Measurements from ENCODE around the gene IL31RA.

The IL31RA gene

DNA sequence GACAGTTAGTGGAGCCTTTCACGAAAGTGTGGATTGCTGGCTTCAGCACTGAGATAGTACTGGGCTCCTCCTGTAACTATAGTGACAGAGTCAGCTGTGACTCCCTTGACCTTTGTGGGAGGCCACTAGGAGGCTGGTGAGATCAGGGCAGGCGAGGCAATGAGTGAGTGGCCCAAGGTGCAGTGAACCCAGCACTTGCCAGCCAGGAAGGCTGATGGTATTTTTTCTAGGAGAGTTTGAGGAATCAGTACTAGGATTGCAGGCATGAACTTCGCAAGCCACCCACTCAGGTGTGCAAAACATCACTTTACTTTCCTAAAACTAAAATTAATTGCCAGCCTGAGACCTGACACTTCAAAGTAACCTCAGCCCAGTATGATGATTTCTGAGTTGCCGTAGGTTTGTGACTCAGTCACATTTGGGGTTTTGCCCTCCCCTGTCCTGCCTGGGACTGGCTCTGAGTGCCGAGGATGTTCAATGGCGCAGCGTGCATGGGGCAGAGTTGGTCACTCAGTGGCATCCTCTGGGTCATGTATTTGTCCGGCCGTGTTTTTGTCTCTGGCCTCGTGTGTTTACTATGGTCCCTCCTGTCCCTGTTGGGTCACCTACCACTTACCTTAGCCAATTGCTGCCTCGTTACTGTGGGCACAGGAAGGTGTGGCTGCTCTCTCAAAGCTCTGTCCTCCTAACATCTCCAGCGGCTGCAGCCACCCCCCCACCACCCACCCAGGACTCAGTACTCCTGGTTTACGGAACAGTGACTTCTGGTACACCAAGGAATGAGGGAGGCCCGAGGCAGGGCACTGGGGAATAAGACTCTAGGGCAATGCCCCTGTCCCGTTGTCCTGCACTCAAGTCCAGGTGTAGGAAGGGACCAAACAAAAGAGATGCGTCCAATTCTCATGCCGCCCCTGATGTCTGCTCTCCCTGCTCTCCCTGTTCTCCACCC, 67.2 kb downstream of the IL31RA start:
- in situ Hi-C loops (cut with MboI; ENCODE audit: low pct_unique_long_range_greater_than_20kb, low sequenced_read_pairs, unreplicated experiment) = no loop called here
- TF ChIP-seq, protein P1, sequence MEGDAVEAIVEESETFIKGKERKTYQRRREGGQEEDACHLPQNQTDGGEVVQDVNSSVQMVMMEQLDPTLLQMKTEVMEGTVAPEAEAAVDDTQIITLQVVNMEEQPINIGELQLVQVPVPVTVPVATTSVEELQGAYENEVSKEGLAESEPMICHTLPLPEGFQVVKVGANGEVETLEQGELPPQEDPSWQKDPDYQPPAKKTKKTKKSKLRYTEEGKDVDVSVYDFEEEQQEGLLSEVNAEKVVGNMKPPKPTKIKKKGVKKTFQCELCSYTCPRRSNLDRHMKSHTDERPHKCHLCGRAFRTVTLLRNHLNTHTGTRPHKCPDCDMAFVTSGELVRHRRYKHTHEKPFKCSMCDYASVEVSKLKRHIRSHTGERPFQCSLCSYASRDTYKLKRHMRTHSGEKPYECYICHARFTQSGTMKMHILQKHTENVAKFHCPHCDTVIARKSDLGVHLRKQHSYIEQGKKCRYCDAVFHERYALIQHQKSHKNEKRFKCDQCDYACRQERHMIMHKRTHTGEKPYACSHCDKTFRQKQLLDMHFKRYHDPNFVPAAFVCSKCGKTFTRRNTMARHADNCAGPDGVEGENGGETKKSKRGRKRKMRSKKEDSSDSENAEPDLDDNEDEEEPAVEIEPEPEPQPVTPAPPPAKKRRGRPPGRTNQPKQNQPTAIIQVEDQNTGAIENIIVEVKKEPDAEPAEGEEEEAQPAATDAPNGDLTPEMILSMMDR (IDR thresholded peaks at IDR 0.05; ENCODE audit: extremely low read depth, insufficient read depth, missing control alignments) = no peak
- no peak for DNase-seq (ENCODE audit: low spot score)

GRCh38 chr5:55919625-55920024, 68.5 kb downstream of the IL31RA start:
- peak; percentile 8 for DNase-seq (ENCODE audit: low spot score)
- TF ChIP-seq, protein P1 (IDR thresholded peaks at IDR 0.05; ENCODE audit: extremely low read depth, insufficient read depth, missing control alignments) = no peak
- in situ Hi-C loops (cut with MboI; ENCODE audit: low pct_unique_long_range_greater_than_20kb, low sequenced_read_pairs, unreplicated experiment) = no loop called here

GRCh38 chr5:55920784-55921183, 69.6 kb downstream of the IL31RA start:
- TF ChIP-seq, protein P1 (IDR thresholded peaks at IDR 0.05; ENCODE audit: extremely low read depth, insufficient read depth, missing control alignments) = no peak
- in situ Hi-C loops (cut with MboI; ENCODE audit: low pct_unique_long_range_greater_than_20kb, low sequenced_read_pairs, unreplicated experiment) = no loop called here
- DNase-seq (ENCODE audit: low spot score) = peak; percentile 4

- TF ChIP-seq, protein P1 (IDR thresholded peaks at IDR 0.05; ENCODE audit: extremely low read depth, insufficient read depth, missing control alignments) = no peak
- in situ Hi-C loops (cut with MboI; ENCODE audit: low pct_unique_long_range_greater_than_20kb, low sequenced_read_pairs, unreplicated experiment) = no loop called here
- DNase-seq (ENCODE audit: low spot score) = no peak
These were observed 70.5 kb downstream of the IL31RA start for GRCh38 chr5:55921617-55922016.

DNA sequence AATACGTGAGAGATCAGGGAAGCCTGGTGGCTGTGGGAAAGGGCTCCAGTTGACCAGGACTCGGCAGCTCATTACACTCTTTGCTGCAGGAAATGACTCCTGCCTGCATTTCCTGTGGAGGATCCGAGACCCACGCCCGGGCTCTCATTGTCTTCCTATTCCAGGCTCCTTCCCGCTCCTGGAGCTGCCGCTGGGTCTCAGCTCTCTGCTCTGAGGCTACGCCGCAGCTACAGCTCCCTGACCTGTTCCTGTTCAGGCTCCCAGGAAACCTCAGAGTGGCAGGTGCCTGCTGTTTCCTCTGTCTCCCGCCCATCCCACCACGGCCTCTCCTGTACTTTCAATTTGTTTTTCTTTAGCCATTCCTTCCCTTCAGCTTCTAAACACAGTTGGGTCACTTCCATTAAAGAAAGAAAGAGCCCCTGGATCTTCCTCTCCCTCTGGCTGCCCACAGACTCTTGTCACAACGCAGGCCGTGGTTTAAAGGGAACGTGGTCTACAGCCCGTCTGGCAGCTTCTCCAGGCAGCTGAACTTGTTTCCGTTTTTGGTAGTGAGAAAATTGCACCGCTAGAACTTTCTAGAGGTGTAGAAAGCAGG, 72.1 kb downstream of the IL31RA start:
- TF ChIP-seq, protein P1 (IDR thresholded peaks at IDR 0.05; ENCODE audit: extremely low read depth, insufficient read depth, missing control alignments) = no peak
- DNase-seq (ENCODE audit: low spot score) = no peak
- in situ Hi-C loops (cut with MboI; ENCODE audit: low pct_unique_long_range_greater_than_20kb, low sequenced_read_pairs, unreplicated experiment) = no loop called here

GRCh38 chr5:55923865-55924500, 72.8 kb downstream of the IL31RA start:
- in situ Hi-C loops (cut with MboI; ENCODE audit: low pct_unique_long_range_greater_than_20kb, low sequenced_read_pairs, unreplicated experiment) = no loop called here
- TF ChIP-seq, protein P1 (IDR thresholded peaks at IDR 0.05; ENCODE audit: extremely low read depth, insufficient read depth, missing control alignments) = no peak
- DNase-seq (ENCODE audit: low spot score) = no peak

Measured in GM13977 (cell line).